H1 (cell line): ENCODE results near the gene PTHLH. TPM values are rescaled to one million over a fixed set of nuclear protein-coding genes. Genes with fewer than 3 reads are reported as not detected.

Source experiments
- CTCF ChIA-PET: fragments of 300-600 bp; sonication (Branson Sonifier 250); formaldehyde crosslinking; loops from one replicate; lab custom pipeline; 2021; ENCODE audit not compliant: partially characterized antibody; lab: Charles Lee
- POLR2A ChIA-PET: fragments of 300-600 bp; sonication (Branson Sonifier 250); formaldehyde crosslinking; loops from one replicate; lab custom pipeline; 2021; ENCODE audit warnings: inconsistent platforms; ENCODE audit not compliant: partially characterized antibody; lab: Charles Lee
- DNase-seq, 2 experiments: peaks; one replicate each; pipeline versions ENCODE4 v3.0.0 to v3.0.0-alpha.2; 2010 to 2022; ENCODE audit warnings: low spot score in 2 of 2, low read depth in 1 of 2, mixed read lengths in 1 of 2
- FAIRE-seq: peaks from 2 replicates; lab custom pipeline; 2011; peaks lifted over from hg19 to GRCh38; lab: Jason Lieb, UNC
- H2AFZ ChIP-seq: 2 replicates; pipeline ENCODE4 v1.8.1; 2012; ENCODE audit warnings: low read length, inconsistent platforms
- H2AK5ac ChIP-seq: 2 replicates; pipeline ENCODE4 v1.6.1; 2013; ENCODE audit warnings: low read depth, low read length
- H2BK120ac ChIP-seq: replicated peaks from 2 replicates; pipeline ENCODE3; 2013; ENCODE audit warnings: low read depth, low read length, inconsistent platforms
- H2BK12ac ChIP-seq: 2 replicates; pipeline ENCODE4 v1.6.1; 2013; ENCODE audit warnings: low read depth, low read length
- H2BK15ac ChIP-seq: 2 replicates; pipeline ENCODE4 v1.6.1; 2013; ENCODE audit warnings: low read length
- H2BK20ac ChIP-seq: 2 replicates; pipeline ENCODE4 v1.6.1; 2013; ENCODE audit warnings: low read length
- H2BK5ac ChIP-seq: 2 replicates; pipeline ENCODE4 v1.6.1; 2013; ENCODE audit warnings: low read depth, low read length
- H3K14ac ChIP-seq: 2 replicates; pipeline ENCODE4 v1.6.1; 2013; ENCODE audit warnings: inconsistent platforms; ENCODE audit not compliant: insufficient read length
- H3K18ac ChIP-seq: 2 replicates; pipeline ENCODE4 v1.6.1; 2013; ENCODE audit warnings: low read length; ENCODE audit errors: extremely low read depth
- H3K23ac ChIP-seq: 2 replicates; pipeline ENCODE4 v1.6.1; 2013; ENCODE audit warnings: inconsistent platforms; ENCODE audit not compliant: insufficient read length
- H3K23me2 ChIP-seq: 2 replicates; pipeline ENCODE4 v1.6.1; 2013; ENCODE audit warnings: low read depth, low read length
- H3K27ac ChIP-seq: 2 replicates; pipeline ENCODE4 v1.6.1; 2011; ENCODE audit warnings: low read depth, low read length, inconsistent platforms
- H3K27me3 ChIP-seq, 4 experiments: replicated peaks in 1 of 4; 1 replicate in 1 of 4; 2 replicates in 3 of 4; pipeline versions ENCODE4 v1.6.1 to v1.8.1; 2011 to 2013; ENCODE audit warnings: low read length in 3 of 4, mild to moderate bottlenecking in 3 of 4, inconsistent platforms in 2 of 4, mixed read lengths in 2 of 4, moderate library complexity in 1 of 4; ENCODE audit not compliant: control insufficient read depth in 3 of 4, insufficient read depth in 3 of 4; ENCODE audit errors: extremely low read depth in 1 of 4
- H3K36me3 ChIP-seq, 4 experiments: 2 replicates each; pipeline versions ENCODE4 v1.6.1 to v1.8.1; 2011 to 2013; ENCODE audit warnings: mild to moderate bottlenecking in 4 of 4, low read length in 3 of 4, moderate library complexity in 2 of 4, control low read depth in 1 of 4, inconsistent platforms in 1 of 4; ENCODE audit not compliant: insufficient read depth in 4 of 4, control insufficient read depth in 2 of 4
- H3K4ac ChIP-seq: replicated peaks from 2 replicates; pipeline ENCODE3; 2013; ENCODE audit warnings: low read length, low read depth, mixed read lengths, inconsistent platforms; ENCODE audit not compliant: insufficient read length
- H3K4me1 ChIP-seq, 4 experiments: replicated peaks in 1 of 4; 1 replicate in 1 of 4; 2 replicates in 3 of 4; pipeline versions ENCODE4 v1.6.1 to v1.8.1; 2011 to 2013; ENCODE audit warnings: low read length in 3 of 4, inconsistent platforms in 2 of 4, mixed read lengths in 1 of 4; ENCODE audit not compliant: insufficient read depth in 4 of 4, control insufficient read depth in 3 of 4
- H3K4me2 ChIP-seq, 2 experiments: 2 replicates each; pipeline versions ENCODE4 v1.6.1 to v1.8.1; 2011 to 2013; ENCODE audit warnings: low read depth in 2 of 2, low read length in 2 of 2, control low read depth in 1 of 2, inconsistent platforms in 1 of 2, mild to moderate bottlenecking in 1 of 2; ENCODE audit not compliant: insufficient read depth in 1 of 2
- H3K4me3 ChIP-seq, 4 experiments: fragments of 200-600, 300-600 bp in 1 of 4; sonication (generic), shearing (Covaris generic), sonication (Bioruptor Twin) in 1 of 4; 2 replicates each; pipeline versions ENCODE4 v1.5.1 to v1.8.1; 2011 to 2016; ENCODE audit warnings: low read length in 4 of 4, low read depth in 3 of 4, control low read depth in 2 of 4, inconsistent platforms in 2 of 4, mild to moderate bottlenecking in 2 of 4, mixed read lengths in 1 of 4, moderate library complexity in 1 of 4; ENCODE audit not compliant: insufficient read depth in 2 of 4; ENCODE audit errors: extremely low read depth in 1 of 4
- H3K56ac ChIP-seq: replicated peaks from 2 replicates; pipeline ENCODE3; 2013; ENCODE audit warnings: low read depth, mild to moderate bottlenecking, mixed read lengths, low read length, inconsistent platforms; ENCODE audit not compliant: insufficient read length
- H3K79me1 ChIP-seq: 2 replicates; pipeline ENCODE4 v1.6.1; 2013; ENCODE audit warnings: low read depth, low read length, control low read depth
- H3K79me2 ChIP-seq, 2 experiments: 2 replicates each; pipeline versions ENCODE4 v1.6.1 to v1.8.1; 2012 to 2013; ENCODE audit warnings: low read length in 2 of 2, mild to moderate bottlenecking in 2 of 2, inconsistent platforms in 1 of 2; ENCODE audit not compliant: insufficient read depth in 2 of 2, control insufficient read depth in 1 of 2
- H3K9ac ChIP-seq, 4 experiments: replicated peaks in 1 of 4; 1 replicate in 1 of 4; 2 replicates in 3 of 4; pipeline versions ENCODE4 v1.6.1 to v1.8.1; 2011 to 2013; ENCODE audit warnings: low read depth in 3 of 4, low read length in 3 of 4, control low read depth in 2 of 4, mild to moderate bottlenecking in 2 of 4, moderate library complexity in 2 of 4, inconsistent platforms in 1 of 4; ENCODE audit errors: extremely low read depth in 1 of 4
- H3K9me3 ChIP-seq, 2 experiments: 2 replicates each; pipeline versions ENCODE4 v1.6.1 to v1.8.1; 2012 to 2013; ENCODE audit warnings: mild to moderate bottlenecking in 2 of 2, moderate library complexity in 2 of 2, control low read depth in 1 of 2, inconsistent platforms in 1 of 2, low read depth in 1 of 2, low read length in 1 of 2, mixed read lengths in 1 of 2; ENCODE audit not compliant: insufficient read depth in 2 of 2
- H4K20me1 ChIP-seq, 2 experiments: replicated peaks in 1 of 2; 2 replicates each; pipeline versions ENCODE3 to v1.8.1; 2011 to 2013; ENCODE audit warnings: inconsistent platforms in 2 of 2, low read length in 2 of 2, mild to moderate bottlenecking in 1 of 2; ENCODE audit not compliant: insufficient read depth in 2 of 2, control insufficient read depth in 1 of 2
- H4K5ac ChIP-seq: 2 replicates; pipeline ENCODE4 v1.6.1; 2013; ENCODE audit warnings: low read length, low read depth, mixed read lengths, inconsistent platforms; ENCODE audit not compliant: insufficient read length
- H4K8ac ChIP-seq: 2 replicates; pipeline ENCODE4 v1.8.0; 2013; ENCODE audit warnings: mild to moderate bottlenecking, moderate library complexity, low read length, inconsistent platforms; ENCODE audit not compliant: insufficient read depth; ENCODE audit errors: extremely low read depth
- H4K91ac ChIP-seq: replicated peaks from 2 replicates; pipeline ENCODE3; 2013; ENCODE audit warnings: low read length, mixed read lengths, inconsistent platforms; ENCODE audit not compliant: insufficient read length
- BRCA1 ChIP-seq: IDR thresholded peaks from 2 replicates; pipeline ENCODE4 v1.6.1; 2012; ENCODE audit warnings: low read depth, low read length, improper control_type of control experiment
- CTBP2 ChIP-seq: IDR thresholded peaks from 2 replicates; pipeline ENCODE4 v1.7.0; 2011; ENCODE audit warnings: borderline replicate concordance, mild to moderate bottlenecking, moderate library complexity, mixed read lengths, low read length; ENCODE audit not compliant: insufficient read depth, insufficient read length
- EZH2 ChIP-seq: fragments of 200-600 bp; sonication (generic); IDR thresholded peaks from 2 replicates; pipeline ENCODE4 v1.7.1; 2012; ENCODE audit warnings: low read depth, mild to moderate bottlenecking, moderate library complexity, low read length, inconsistent platforms; ENCODE audit not compliant: severe bottlenecking
- HDAC6 ChIP-seq: IDR thresholded peaks from one replicate; pipeline ENCODE4 v1.7.1; 2012; ENCODE audit warnings: low read depth, mild to moderate bottlenecking, inconsistent platforms, low read length, moderate library complexity
- POU5F1 ChIP-seq: IDR thresholded peaks from 2 replicates; pipeline ENCODE4 v1.6.1; 2011; ENCODE audit warnings: low read depth, mild to moderate bottlenecking, low read length, moderate library complexity
- RNF2 ChIP-seq: fragments of 200-900, 300-1000 bp; sonication (generic); IDR thresholded peaks from 2 replicates; pipeline ENCODE4 v1.7.1; 2016; ENCODE audit warnings: borderline replicate concordance, low read depth, mild to moderate bottlenecking, antibody characterized with exemption, low read length; ENCODE audit not compliant: poor library complexity, severe bottlenecking; ENCODE audit errors: missing control alignments
- SIX5 ChIP-seq: IDR thresholded peaks from 2 replicates; pipeline ENCODE4 v1.6.1; 2011; ENCODE audit warnings: mild to moderate bottlenecking, low read depth, low read length
- SP1 ChIP-seq: IDR thresholded peaks from 2 replicates; pipeline ENCODE4 v1.6.1; 2011; ENCODE audit warnings: low read depth, low read length
- SUZ12 ChIP-seq: fragments of 200-600 bp; sonication (generic); IDR thresholded peaks from 2 replicates; pipeline ENCODE4 v1.6.1; 2012; ENCODE audit warnings: mild to moderate bottlenecking, inconsistent platforms, low read length, moderate library complexity, mixed read lengths
- YY1 ChIP-seq: IDR thresholded peaks from 2 replicates; pipeline ENCODE4 v1.6.1; 2011; ENCODE audit warnings: low read depth, mild to moderate bottlenecking, low read length
- WGBS, 2 experiments: shearing (Covaris generic) in 1 of 2; methylation state at CpG; one replicate each; pipeline versions ENCODE4 v1.1.6 to v1.1.7; 2013 to 2015; ENCODE audit warnings: low lambda C conversion rate in 2 of 2, mixed read lengths in 2 of 2, inconsistent platforms in 1 of 2, low coverage in 1 of 2, missing lambda C conversion rate in 1 of 2; ENCODE audit not compliant: insufficient replicate concordance in 2 of 2, insufficient coverage in 1 of 2, insufficient read length in 1 of 2; ENCODE audit errors: extremely low coverage in 1 of 2, missing lambda C conversion rate in 1 of 2; 5-methylcytosine and 5-hydroxymethylcytosine counted together
- polyA plus RNA-seq, 7 experiments: library from polyadenylated mRNA; depleted of rRNA in 3 of 7; stranded (reverse) in 5 of 7; unstranded in 2 of 7; fragments of >200 nt in 5 of 7; fragments of 200-250 nt in 2 of 7; gene quantifications; 1 replicate in 5 of 7; 2 replicates in 1 of 7; 4 replicates in 1 of 7; pipeline versions ENCODE4 v1.2.1 to v1.2.3, GENCODE V29; 2011 to 2013; ENCODE audit warnings: missing spikeins in 2 of 7, mixed read lengths in 2 of 7
- total RNA-seq: library from RNA; stranded (reverse); fragmentation: NEBNext Ultra II Directional; extraction: Animal tissue kit (Norgen Biotek cat#: 25700); gene quantifications from 2 replicates; pipeline ENCODE4 v1.2.1, GENCODE V29; 2021
- TF ChIP-seq, protein P1 (sequence below): IDR thresholded peaks from 2 replicates; pipeline ENCODE4 v1.6.1; 2012; ENCODE audit warnings: inconsistent platforms

Gene PTHLH
- total and polyA plus RNA-seq, 2 of the 8 experiments (the other 6 are each of a cell fraction or from before 2014, with no cell fraction given), result 0.32 TPM; not detected in 1

DNA sequence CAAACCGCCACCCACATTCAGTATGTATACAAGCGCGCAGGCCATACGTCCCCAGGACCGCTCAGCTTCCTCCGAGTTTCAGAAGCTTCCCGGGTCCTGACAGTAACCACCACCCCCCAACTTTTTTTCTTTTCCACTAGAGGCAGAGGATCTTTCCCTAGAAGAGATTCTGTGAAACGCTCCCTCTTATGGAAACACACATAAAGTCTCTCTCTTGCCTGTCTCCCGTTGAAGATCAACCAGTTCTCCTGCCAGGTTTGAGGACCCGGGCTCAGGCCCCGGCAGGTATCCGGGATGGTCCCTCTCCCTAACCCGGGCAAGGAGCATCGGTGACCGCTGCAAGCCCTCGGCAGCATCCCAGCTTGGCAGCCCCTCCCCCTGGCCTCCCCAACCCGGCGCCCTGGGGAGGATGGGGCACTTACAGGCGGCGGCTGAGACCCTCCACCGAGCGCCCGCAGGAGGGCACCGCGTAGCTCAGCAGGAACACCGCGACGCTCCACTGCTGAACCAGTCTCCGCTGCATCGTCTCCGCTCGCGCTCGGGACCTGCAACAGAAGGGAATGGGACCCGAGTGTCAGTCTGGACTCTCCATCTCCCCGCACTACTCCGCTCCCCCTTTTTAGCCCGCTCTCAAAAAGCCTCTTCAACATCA is 3.4 kb downstream of the PTHLH start:
- WGBS, 2 experiments, result 2% methylated on average over 27 of the region's 38 CpGs; no CpG with 5 or more reads in 1 of the 2 experiments
- DNase-seq (peak in 1 of 2 experiments; percentile 69), FAIRE-seq (no peak)
- H3K79me2 ChIP-seq, result no peaks in the 10 kb centered on the region
- no peak overlapping the region for H2BK120ac ChIP-seq
- no peak overlapping the region for H4K5ac ChIP-seq
- H3K56ac ChIP-seq, result no peak overlapping the region
- no peak overlapping the region for H2AK5ac ChIP-seq
- peaks cover 14% of the 10 kb centered on the region; the same call in 1 of the 2 replicates for H3K23me2 ChIP-seq
- H3K14ac ChIP-seq, result no peak overlapping the region
- H3K4me3 ChIP-seq, result peak overlapping the region; percentile 26 to 62 (median 39); a peak in 7 of 8 replicates
- H4K20me1 ChIP-seq, result peaks cover 3 to 11% of the 10 kb centered on the region in 2 experiments
- H2AFZ ChIP-seq, result no peak overlapping the region
- peak overlapping the region; percentile 70 to 98 for H3K4me2 ChIP-seq
- H2BK5ac ChIP-seq, result no peak overlapping the region
- H2BK20ac ChIP-seq, result no peak overlapping the region
- no peak overlapping the region for H3K23ac ChIP-seq
- no peak overlapping the region for H2BK15ac ChIP-seq
- ChIA-PET CTCF (interaction anchor here (0.6 to 2.0 kb wide), 6 partner anchors 9 to 162 kb away, joined by 3 to 5 read pairs (median 4); no protein-coding TSS in a partner anchor), POLR2A (interaction anchor here (1.1 kb wide), 1 partner anchor 16 kb away, joined by 3 read pairs; no protein-coding TSS in a partner anchor)
- no peak overlapping the region for H4K91ac ChIP-seq
- no peak overlapping the region for H3K27ac ChIP-seq
- H4K8ac ChIP-seq, result no peak overlapping the region
- no peak overlapping the region for H3K18ac ChIP-seq
- no peak overlapping the region for H2BK12ac ChIP-seq
- H3K27me3 ChIP-seq, result peaks cover 40 to 83% (median 64%) of the 10 kb centered on the region in 4 experiments
- no peak for TF ChIP-seq SP1
- TF ChIP-seq RNF2, result peak; percentile 68
- TF ChIP-seq, protein P1, sequence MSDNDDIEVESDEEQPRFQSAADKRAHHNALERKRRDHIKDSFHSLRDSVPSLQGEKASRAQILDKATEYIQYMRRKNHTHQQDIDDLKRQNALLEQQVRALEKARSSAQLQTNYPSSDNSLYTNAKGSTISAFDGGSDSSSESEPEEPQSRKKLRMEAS, result no peak
- no peak for TF ChIP-seq HDAC6
- TF ChIP-seq POU5F1, result no peak
- peak; percentile 80 for TF ChIP-seq SUZ12
- peak; percentile 79 for TF ChIP-seq EZH2
- TF ChIP-seq BRCA1, result no peak
- no peak for TF ChIP-seq YY1
- peak; percentile 73 for TF ChIP-seq CTBP2
- no peak for TF ChIP-seq SIX5
- H3K4ac ChIP-seq, result no peak overlapping the region
- H3K9ac ChIP-seq, result no peak overlapping the region
- H3K36me3 ChIP-seq, result 0 out of 8 replicates have a peak, but pooled peaks cover 0 to 3% (median 0%) of the 10 kb centered on the region in 4 experiments
- no peaks in the 10 kb centered on the region for H3K9me3 ChIP-seq
- peaks cover 5 to 14% (median 7%) of the 10 kb centered on the region in 4 experiments; a peak in 4 of 7 replicates for H3K4me1 ChIP-seq
- H3K79me1 ChIP-seq, result no peaks in the 10 kb centered on the region
